GM18858 (cell line): ENCODE data around the gene NUBPL.

Source experiments
- ATAC-seq: cut with Tn5 transposase; IDR thresholded peaks from one replicate; pipeline ENCODE4 v1.9.1; 2021; ENCODE audit not compliant: unreplicated experiment

NUBPL gene, protein sequence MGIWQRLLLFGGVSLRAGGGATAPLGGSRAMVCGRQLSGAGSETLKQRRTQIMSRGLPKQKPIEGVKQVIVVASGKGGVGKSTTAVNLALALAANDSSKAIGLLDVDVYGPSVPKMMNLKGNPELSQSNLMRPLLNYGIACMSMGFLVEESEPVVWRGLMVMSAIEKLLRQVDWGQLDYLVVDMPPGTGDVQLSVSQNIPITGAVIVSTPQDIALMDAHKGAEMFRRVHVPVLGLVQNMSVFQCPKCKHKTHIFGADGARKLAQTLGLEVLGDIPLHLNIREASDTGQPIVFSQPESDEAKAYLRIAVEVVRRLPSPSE

GRCh38 chr14:31561155-31561846 lies at the start of gene NUBPL:
NUBPL (plus strand) TSS chr14:31561404; CDS start chr14:31561440, 36 bp downstream.
- peak; percentile 96 for ATAC-seq

DNA sequence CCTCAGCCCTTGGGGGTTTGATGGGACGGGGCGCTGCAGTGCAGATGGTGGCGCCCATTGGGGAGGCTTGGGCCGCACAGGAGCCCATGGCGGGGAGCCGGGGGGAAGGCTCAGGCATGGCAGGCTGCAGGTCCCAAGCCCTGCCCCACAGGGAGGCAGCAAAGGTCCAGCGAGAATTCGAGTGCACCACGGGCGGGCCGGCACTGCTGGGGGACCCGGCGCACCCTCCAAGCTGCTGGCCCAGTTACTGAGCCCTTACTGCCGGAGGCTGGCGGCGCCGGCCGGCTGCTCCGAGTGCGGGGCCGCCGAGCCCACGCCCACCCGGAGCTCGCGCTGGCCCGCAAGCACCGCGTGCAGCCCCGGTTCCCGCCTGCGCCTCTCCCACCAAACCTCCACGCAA lies 34.1 kb upstream of the NUBPL start:
- ATAC-seq, result no peak

DNA sequence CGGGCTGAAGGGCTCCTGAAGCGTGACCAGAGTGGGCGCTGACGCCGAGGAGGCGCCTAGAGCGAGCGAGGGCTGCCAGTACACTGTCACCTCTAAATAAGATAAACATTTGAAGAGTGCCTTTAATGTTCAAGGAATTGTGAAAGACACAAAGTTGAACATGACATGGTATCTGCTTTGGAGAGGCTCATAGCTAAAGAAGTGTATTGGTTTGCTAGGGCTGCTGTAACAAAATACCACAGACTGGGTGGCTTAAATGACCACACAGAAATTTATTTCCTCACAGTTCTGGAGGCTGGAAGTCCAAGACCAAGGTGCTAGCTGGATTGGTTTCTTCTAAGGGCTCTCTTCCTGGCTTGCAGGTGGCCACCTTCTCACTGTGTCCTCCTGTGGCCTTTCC lies 33.7 kb upstream of the NUBPL start:
- no peak for ATAC-seq

DNA sequence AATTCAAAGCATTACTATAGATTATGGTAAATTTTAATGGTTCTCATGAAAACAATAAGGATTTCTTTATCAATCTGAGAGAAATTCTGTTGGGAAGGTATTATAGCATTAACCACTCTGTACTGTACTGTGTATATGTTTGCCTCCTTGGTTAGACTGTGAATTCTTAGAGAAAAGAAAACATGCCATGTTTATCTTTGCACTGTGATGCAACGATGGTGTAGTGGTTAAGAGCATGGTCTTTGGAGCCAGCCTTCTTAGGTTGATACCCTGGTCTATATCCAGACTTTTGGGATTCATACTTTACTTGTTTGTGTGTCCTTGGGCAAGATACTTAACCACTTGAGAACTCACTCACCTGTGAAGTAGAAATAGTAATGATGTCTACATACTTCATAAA lies 32.2 kb upstream of the NUBPL start:
- no peak for ATAC-seq

DNA sequence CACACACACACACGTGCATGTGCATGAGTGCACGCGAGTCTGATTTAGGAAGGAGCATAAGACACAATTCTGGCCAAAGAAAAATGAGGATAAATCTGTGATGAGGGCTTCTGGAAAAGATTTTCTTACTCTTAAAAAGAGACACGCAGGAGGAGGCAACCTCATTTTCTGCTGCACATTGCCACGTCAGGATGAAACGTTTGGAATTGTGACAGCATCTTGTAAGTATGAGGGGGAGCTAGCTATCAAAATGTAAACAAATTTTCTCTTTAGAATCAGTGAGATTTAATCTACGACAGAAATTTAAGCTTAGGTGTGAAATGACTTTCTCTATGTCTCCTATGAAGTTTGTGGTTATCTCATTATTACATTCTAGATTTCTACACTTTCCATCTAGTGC lies 31.1 kb upstream of the NUBPL start:
- ATAC-seq, result no peak

GRCh38 chr14:31536201-31536960 lies 24.8 kb upstream of the NUBPL start:
- ATAC-seq, result no peak

DNA sequence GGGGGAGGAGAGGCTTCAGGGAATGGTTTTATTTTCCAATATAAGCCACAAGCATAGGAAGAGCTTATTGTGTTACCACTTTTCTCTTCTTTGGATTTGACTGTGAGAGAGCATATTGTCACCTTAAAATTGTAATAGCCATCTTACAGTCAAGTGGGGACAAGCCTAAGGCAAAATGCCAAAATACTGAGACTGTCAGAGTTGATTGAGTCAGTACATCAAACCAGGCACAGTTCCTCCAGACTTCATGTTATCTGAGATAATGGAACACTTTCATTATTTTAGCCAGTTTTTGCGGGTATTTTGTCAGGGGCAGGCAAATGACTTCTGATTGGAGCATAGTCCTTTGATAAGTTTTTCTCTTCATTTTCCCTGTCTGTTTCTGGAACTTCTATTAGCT lies 19.5 kb upstream of the NUBPL start:
- no peak for ATAC-seq

DNA sequence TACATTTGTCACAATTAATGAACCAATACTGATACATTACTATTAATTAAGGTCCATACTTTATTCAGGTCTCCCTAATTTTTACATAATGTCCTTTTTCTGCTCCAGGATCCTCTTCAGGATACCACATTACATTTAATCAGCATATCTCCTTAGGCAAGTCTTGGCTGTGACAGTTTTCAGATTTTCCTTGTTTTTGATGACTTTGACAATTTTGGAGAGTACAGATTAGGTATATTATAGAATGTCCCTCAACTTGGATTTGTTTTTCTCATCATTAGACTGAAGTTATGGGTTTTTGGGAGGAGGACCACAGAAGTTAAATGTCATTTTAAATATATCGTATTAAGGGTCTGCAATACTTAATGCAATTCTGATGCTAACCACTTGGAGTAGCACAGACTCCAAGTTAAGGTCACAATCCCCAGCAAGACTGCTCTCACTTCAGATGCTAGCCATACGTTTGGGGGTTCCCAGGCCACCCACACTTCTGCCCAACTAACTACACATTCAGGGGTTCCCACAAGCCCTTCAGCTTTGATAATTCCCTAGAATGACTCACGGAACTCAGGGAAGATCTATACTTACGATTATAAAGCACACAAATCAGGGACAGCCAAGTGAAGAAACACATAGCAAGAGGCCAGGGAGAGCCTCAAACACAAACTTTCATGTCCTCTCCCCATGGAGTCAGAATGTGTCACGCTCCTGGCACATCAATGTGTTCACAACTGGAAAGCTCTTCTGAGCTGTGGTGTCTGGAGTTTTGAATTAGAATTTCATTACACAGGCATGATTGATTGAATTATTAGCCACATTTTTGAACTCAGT lies 17.0 kb upstream of the NUBPL start:
- ATAC-seq, result peak; percentile 55

DNA sequence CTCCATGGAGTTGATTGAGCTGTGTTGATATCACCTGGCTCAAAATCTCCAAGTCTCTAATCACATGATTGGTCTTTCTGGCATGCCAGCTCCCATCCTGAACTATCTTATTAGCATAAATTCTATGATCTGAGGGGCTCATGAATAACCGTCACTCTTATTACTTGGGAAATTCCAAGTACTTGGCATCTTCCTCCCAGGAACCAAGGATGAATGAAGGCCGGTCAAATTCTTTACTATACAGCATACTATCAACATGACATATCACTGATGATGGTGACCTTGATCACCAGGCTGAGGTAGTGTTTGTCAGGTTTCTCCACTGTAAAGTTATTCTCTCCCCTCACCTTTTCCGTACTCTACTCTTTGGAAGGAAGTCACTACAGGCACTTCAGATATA lies 16.4 kb upstream of the NUBPL start:
- no peak for ATAC-seq

GRCh38 chr14:31545328-31545727 lies 15.9 kb upstream of the NUBPL start:
- ATAC-seq, result no peak

- no peak for ATAC-seq
Observed at GRCh38 chr14:31549817-31550216, 11.4 kb upstream of the NUBPL start.

- no peak for ATAC-seq
Observed at GRCh38 chr14:31550589-31550988, 10.6 kb upstream of the NUBPL start.

DNA sequence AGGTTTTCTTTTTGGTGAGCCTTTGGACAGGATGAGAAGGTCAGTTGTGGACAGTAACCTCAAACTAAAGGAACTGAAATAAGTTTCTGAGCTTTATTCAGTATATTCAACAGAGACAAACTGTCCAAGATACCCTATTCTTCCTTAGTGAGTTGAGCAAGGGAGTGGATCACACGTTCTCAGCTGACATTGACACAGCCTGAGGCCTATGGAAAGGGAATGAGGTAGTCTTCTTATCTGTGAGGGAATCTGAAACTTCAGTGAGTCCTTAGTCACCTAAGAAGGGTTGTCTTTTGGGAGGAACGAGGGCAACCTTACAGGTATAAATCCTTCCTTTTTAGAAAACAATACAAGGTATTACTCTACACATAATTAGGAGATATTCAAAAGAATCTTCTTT lies 5.0 kb upstream of the NUBPL start:
- no peak for ATAC-seq

DNA sequence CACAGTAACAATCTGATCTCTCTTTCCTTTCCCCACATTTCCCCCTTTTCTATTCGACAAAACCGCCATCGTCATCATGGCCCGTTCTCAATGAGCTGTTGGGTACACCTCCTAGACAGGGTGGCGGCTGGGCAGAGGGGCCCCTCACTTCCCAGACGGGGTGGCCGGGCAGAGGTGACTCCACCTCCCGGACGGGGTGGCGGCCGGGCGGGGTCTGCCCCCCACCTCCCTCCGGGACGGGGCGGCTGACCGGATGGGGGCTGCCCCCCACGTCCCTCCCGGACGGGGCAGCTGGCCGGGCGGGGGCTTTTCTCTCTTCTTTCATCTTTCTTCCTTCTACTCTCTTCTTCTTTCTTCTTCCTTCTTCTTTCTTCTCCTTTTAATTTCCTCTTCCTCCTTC lies 1.3 kb upstream of the NUBPL start:
- ATAC-seq, result no peak

DNA sequence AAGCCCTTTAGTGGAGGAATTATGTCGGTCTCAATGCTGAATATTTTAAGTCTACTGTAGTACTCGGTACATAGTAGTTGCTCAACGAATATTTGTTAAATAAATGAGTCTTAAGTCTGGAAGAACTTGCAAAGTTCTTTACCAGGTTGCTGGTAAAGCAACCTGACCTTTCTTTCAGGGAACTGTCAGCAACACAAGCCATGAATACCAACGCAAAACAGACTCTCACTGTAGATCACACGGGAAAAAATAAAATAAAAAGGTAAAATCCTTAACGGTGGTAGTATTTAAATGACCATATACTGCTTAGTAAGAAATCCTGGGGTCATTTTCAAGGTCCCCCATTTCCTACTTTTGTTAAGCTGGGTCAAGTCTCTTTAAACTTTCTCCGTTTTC lies 447 bp upstream of the NUBPL start:
- no peak for ATAC-seq

GRCh38 chr14:31564194-31564593 lies 3.0 kb downstream of the NUBPL start:
- no peak for ATAC-seq

DNA sequence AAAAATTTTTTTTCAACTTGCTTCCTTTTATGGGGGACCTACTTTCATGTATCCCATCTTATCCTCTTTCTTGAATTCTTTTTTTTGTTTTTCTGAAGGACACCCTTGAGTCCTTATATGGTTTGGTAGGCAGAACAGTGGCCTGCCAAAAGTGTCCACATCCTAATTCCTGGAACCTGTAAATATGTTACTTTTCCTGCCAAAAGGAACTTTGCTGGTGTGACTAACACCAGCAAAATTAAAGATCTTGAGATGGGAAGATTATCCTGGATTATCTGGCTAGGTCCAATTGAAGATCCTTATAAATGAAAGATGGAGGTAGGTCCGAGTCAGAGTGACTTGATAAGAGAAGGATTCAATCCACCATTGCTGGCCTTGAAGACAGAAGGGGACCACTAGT lies 5.3 kb downstream of the NUBPL start:
- ATAC-seq, result no peak

GRCh38 chr14:31567655-31568054 lies 6.5 kb downstream of the NUBPL start:
- no peak for ATAC-seq

DNA sequence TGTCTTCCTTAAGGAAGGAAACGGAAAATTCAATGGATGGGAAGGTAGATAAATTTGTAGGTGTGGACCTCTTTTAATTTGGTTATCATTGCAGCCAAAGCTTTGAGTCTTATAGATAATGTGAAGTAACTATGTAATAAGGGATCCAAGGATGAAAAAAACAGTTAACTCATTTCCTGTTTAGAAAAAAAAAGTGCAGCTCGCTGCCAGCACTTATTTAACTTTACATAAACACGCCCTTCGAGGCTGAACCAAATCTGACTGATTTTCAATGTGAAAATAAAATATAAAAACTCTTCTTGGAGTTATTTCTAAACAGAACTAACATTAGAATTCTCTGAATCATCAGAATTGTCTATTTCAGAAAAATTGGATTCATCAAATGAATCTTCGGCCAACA lies 7.0 kb downstream of the NUBPL start:
- no peak for ATAC-seq

- ATAC-seq, result no peak
Observed at GRCh38 chr14:31568671-31569070, 7.5 kb downstream of the NUBPL start.

GRCh38 chr14:31572955-31573354 lies 11.8 kb downstream of the NUBPL start:
- no peak for ATAC-seq
